ENCODE results near the gene NR1D2. TPM values are rescaled to one million over a fixed set of nuclear protein-coding genes. Genes with fewer than 3 reads are reported as not detected.

NR1D2 gene
- total RNA-seq, 1 donor from 2014 or later: 20.7 TPM

- H3K36me3 ChIP-seq (ENCODE audit: insufficient read depth, low read length): no peaks in the 10 kb centered on the region
- Mint-ChIP-seq H3K27ac (ENCODE audit: unreplicated experiment) (no peak overlapping the region), H3K27me3 (ENCODE audit: low read depth, unreplicated experiment) (peaks cover 6% of the 10 kb centered on the region), H3K36me3 (ENCODE audit: low read depth, unreplicated experiment) (no peaks in the 10 kb centered on the region), H3K4me3 (ENCODE audit: unreplicated experiment) (no peak overlapping the region), H3K9me3 (ENCODE audit: unreplicated experiment) (peaks cover 6% of the 10 kb centered on the region), H3K4me1 (ENCODE audit: low read depth, unreplicated experiment) (no peaks in the 10 kb centered on the region)
- no peak overlapping the region for H3K4me2 ChIP-seq (ENCODE audit: low read length)
- H3K4me1 ChIP-seq (ENCODE audit: insufficient read depth, low read length): no peaks in the 10 kb centered on the region
- FAIRE-seq: no peak
- H3K27ac ChIP-seq (ENCODE audit: low read depth, low read length): no peak overlapping the region
- H2AFZ ChIP-seq (ENCODE audit: low read depth, low read length): no peak overlapping the region
- H3K4me3 ChIP-seq (ENCODE audit: insufficient read depth, low read depth, low read length): no peak overlapping the region
- no peak for TF ChIP-seq EZH2 (IDR thresholded peaks at IDR 0.05; ENCODE audit: insufficient read depth, low read length)
- H3K9ac ChIP-seq (ENCODE audit: low read length): no peak overlapping the region
- H3K9me3 ChIP-seq (ENCODE audit: insufficient read depth, low read depth, low read length): no peaks in the 10 kb centered on the region
- no peaks in the 10 kb centered on the region for H4K20me1 ChIP-seq (ENCODE audit: insufficient read depth, low read length)
- no peaks in the 10 kb centered on the region for H3K79me2 ChIP-seq (ENCODE audit: insufficient read depth, low read length)
- no peaks in the 10 kb centered on the region for H3K27me3 ChIP-seq (ENCODE audit: insufficient read depth, low read length)
- no peak for DNase-seq (ENCODE audit: low read depth)
Measured at GRCh38 chr3:24027946-24028345, 82.9 kb downstream of the NR1D2 start.

Other genes starting within 250 kb of the NR1D2 start
- gene UBE2E1, start 139.3 kb upstream of the NR1D2 start, total RNA-seq: 145 and 150 TPM in 2 replicates
- gene NKIRAS1, start 28.3 kb upstream of the NR1D2 start, total RNA-seq: 10.7 and 11.0 TPM in 2 replicates
- gene RPL15, start 28.2 kb upstream of the NR1D2 start, total RNA-seq: 1,579 and 1,629 TPM in 2 replicates